SU-DHL-6 (cell line): Measurements from ENCODE around the gene RPS16.

Experiments used
- H2AFZ ChIP-seq: fragments of 200-600 bp; sonication (generic); 2 replicates; pipeline ENCODE4 v1.6.1; 2014; ENCODE audit warnings: low read depth, mild to moderate bottlenecking, moderate library complexity, mixed read lengths, antibody characterized with exemption, low read length; ENCODE audit not compliant: severe bottlenecking
- H3F3A ChIP-seq: fragments of 200-600 bp; shearing (Covaris generic); 2 replicates; pipeline ENCODE4 v1.6.0; 2016; ENCODE audit warnings: antibody characterized with exemption, mild to moderate bottlenecking; ENCODE audit not compliant: insufficient read depth
- H3K27ac ChIP-seq: fragments of 200-600 bp; sonication (generic); 2 replicates; pipeline ENCODE4 v1.5.1; 2016; ENCODE audit warnings: low read depth, mild to moderate bottlenecking, low read length, moderate library complexity, mixed read lengths
- H3K27me3 ChIP-seq: fragments of 200-600 bp; sonication (generic), shearing (Covaris generic); 2 replicates; pipeline ENCODE4 v1.6.0; 2014; ENCODE audit warnings: mild to moderate bottlenecking, low read length
- H3K36me3 ChIP-seq: fragments of 200-600 bp; sonication (generic); 2 replicates; pipeline ENCODE4 v1.6.1; 2014; ENCODE audit warnings: mild to moderate bottlenecking, low read length, mixed read lengths
- H3K4me2 ChIP-seq: fragments of 300-600, 200-600 bp; shearing (Covaris generic), sonication (generic); 2 replicates; pipeline ENCODE4 v1.6.0; 2014; ENCODE audit warnings: low read length, low read depth, mild to moderate bottlenecking; ENCODE audit not compliant: poor library complexity, severe bottlenecking
- H3K4me3 ChIP-seq: fragments of 200-600 bp; sonication (generic); 2 replicates; pipeline ENCODE4 v1.5.1; 2014; ENCODE audit warnings: antibody characterized with exemption, low read length, mild to moderate bottlenecking, mixed read lengths; ENCODE audit not compliant: insufficient read depth, poor library complexity, severe bottlenecking
- H3K79me2 ChIP-seq: fragments of 200-600 bp; sonication (generic); 2 replicates; pipeline ENCODE4 v1.6.1; 2014; ENCODE audit warnings: mild to moderate bottlenecking, low read length, moderate library complexity; ENCODE audit not compliant: insufficient read depth
- H3K9ac ChIP-seq: fragments of 200-600 bp; sonication (generic); 2 replicates; pipeline ENCODE4 v1.7.0; 2014; ENCODE audit warnings: mild to moderate bottlenecking, low read length
- H3K9me2 ChIP-seq: fragments of 200-600 bp; sonication (generic); replicated peaks from 2 replicates; pipeline ENCODE4 v1.6.1; 2014; ENCODE audit warnings: low read length; ENCODE audit not compliant: insufficient read depth
- H3K9me3 ChIP-seq: fragments of 200-600 bp; sonication (generic); 2 replicates; pipeline ENCODE4 v1.6.1; 2014; ENCODE audit warnings: low read length, mixed read lengths; ENCODE audit not compliant: insufficient read depth
- H4K20me1 ChIP-seq: fragments of 200-600 bp; sonication (generic); 2 replicates; pipeline ENCODE4 v1.6.1; 2014; ENCODE audit warnings: low read depth, mild to moderate bottlenecking, antibody characterized with exemption, low read length, moderate library complexity, mixed read lengths
- EZH2phosphoT487 ChIP-seq: fragments of 200-600 bp; sonication (generic), shearing (Covaris generic); conservative IDR thresholded peaks from 2 replicates; pipeline ENCODE4 v1.6.1; 2018; ENCODE audit warnings: mild to moderate bottlenecking, antibody characterized with exemption, low read length, moderate library complexity, mixed read lengths
- TF ChIP-seq, protein P1 (sequence below): fragments of 200-600 bp; sonication (generic); IDR thresholded peaks from one replicate; pipeline ENCODE4 v1.5.1; 2017; ENCODE audit warnings: antibody characterized with exemption, mild to moderate bottlenecking, low read length, moderate library complexity; ENCODE audit not compliant: insufficient read depth, poor library complexity, severe bottlenecking

Gene RPS16

DNA sequence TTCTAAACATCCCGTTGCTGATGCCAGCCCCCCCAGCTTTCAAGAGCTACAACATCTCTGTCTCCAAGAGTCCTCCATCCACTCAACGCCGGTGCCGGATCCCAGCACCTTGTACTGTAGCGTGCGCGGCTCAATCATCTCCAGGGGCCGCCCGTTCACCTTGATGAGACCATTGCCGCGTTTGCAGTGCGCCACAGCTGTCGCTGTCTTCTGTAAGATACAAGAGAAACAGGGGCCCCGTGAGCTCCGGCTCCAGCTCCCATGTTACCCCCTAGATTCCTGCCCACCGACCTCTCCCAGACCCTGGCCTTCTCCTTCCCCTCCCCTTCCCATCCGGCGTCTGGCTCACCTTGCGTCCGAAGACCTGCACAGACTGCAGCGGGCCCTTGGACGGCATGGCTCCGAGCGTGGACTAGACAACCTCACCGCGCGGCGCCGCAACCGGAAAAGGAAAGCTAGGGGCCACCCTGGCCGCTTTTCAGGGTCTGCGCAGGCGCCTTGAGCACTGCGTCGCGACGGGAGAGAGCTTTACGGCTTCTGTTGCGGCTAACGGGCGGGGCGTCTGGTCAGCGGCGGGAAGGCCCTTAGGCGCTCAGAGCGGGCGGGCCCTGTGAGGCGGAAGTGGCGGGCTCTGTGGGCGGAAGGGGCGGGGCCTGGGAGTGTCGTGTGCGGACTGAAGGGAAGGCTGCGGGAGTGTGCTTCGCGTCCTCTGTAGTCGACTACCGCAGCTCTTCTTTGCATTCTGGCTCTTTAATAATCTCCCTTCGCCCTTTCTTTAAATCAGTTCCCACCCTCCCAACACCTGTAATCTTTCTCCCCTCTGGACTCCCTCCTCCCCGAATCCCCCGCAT lies at the start of gene RPS16:
TSS of gene RPS16 (minus strand) at position 451 of the 851 bp plus-strand sequence. CDS start at position 397, 54 bp downstream.
- no peak within 1 kb of the TSS for H2AFZ ChIP-seq
- H4K20me1 ChIP-seq, result peaks cover 16% of the 10 kb centered on the region
- H3F3A ChIP-seq, result peaks cover 38% of the 10 kb centered on the region
- no peaks in the 10 kb centered on the region for H3K9me3 ChIP-seq
- no peak for TF ChIP-seq EZH2phosphoT487
- TF ChIP-seq, protein P1, sequence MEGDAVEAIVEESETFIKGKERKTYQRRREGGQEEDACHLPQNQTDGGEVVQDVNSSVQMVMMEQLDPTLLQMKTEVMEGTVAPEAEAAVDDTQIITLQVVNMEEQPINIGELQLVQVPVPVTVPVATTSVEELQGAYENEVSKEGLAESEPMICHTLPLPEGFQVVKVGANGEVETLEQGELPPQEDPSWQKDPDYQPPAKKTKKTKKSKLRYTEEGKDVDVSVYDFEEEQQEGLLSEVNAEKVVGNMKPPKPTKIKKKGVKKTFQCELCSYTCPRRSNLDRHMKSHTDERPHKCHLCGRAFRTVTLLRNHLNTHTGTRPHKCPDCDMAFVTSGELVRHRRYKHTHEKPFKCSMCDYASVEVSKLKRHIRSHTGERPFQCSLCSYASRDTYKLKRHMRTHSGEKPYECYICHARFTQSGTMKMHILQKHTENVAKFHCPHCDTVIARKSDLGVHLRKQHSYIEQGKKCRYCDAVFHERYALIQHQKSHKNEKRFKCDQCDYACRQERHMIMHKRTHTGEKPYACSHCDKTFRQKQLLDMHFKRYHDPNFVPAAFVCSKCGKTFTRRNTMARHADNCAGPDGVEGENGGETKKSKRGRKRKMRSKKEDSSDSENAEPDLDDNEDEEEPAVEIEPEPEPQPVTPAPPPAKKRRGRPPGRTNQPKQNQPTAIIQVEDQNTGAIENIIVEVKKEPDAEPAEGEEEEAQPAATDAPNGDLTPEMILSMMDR, result no peak
- peaks cover 25% of the 10 kb centered on the region for H3K36me3 ChIP-seq
- H3K4me3 ChIP-seq, result peak within 1 kb of the TSS; percentile 95
- peak within 1 kb of the TSS; percentile 98 for H3K9ac ChIP-seq
- H3K79me2 ChIP-seq, result peaks cover 26% of the 10 kb centered on the region
- no peaks in the 10 kb centered on the region for H3K27me3 ChIP-seq
- peak within 1 kb of the TSS; percentile 55 for H3K27ac ChIP-seq
- H3K9me2 ChIP-seq, result no peaks in the 10 kb centered on the region
- H3K4me2 ChIP-seq, result peak within 1 kb of the TSS; percentile 90

DNA sequence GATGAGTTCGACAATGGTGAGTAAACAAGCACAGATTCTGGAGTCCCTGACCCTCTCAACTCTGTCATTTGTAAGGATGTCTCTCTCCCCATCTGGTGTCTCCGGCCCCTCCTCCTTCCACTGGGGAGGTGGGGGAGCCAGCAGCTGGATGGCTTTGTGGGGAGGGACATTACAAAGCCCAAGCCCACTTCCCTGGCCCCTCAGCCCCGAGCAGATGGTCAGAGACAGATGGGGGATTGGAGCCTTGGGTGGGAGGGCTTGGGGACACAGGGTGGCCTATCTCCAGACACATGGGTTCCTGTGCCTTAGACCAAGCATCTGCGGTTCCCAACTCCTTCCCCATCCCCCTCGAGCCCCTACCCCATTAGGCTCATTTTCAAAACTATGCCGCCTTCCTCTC lies 47.4 kb upstream of the RPS16 start:
- Histone ChIP-seq H3K79me2 (peaks cover 22% of the 10 kb centered on the region), H3K27me3 (no peaks in the 10 kb centered on the region), H3K9ac (no peak overlapping the region)

DNA sequence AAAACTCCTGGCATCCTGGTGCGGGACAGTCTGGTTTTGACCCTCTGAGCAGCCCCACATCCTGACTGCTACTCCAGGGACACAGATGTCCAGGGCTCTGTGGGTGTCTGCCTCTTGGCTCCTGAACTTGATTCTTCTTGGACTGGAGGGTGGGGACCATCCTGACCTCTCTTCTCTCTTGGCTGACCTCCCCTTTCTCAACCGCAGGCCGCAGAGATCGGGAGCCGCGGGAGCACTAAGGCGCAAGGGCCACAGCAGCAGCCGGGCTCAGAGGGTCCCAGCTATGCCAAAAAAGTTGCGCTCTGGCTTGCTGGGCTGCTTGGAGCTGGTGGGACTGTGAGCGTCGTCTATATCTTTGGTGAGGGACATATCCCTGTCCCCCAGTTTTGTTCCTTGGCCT lies 45.9 kb upstream of the RPS16 start:
- no peaks in the 10 kb centered on the region for H4K20me1 ChIP-seq
- H3K27ac ChIP-seq, result no peak overlapping the region
- no peaks in the 10 kb centered on the region for H3K36me3 ChIP-seq

More for the DNA sequence above, 47.4 kb upstream of the RPS16 start:
- Histone ChIP-seq H3F3A (peaks cover 11% of the 10 kb centered on the region), H3K4me3 (no peak overlapping the region), H3K4me2 (no peak overlapping the region), H3K27ac (no peak overlapping the region), H2AFZ (no peak overlapping the region), H4K20me1 (no peaks in the 10 kb centered on the region), H3K36me3 (no peaks in the 10 kb centered on the region), H3K9me2 (no peaks in the 10 kb centered on the region), H3K9me3 (no peaks in the 10 kb centered on the region)
- TF ChIP-seq, protein P1, result no peak
- no peak for TF ChIP-seq EZH2phosphoT487

More for the DNA sequence above, 45.9 kb upstream of the RPS16 start:
- no peaks in the 10 kb centered on the region for H3K27me3 ChIP-seq
- TF ChIP-seq, protein P1, result no peak
- no peak overlapping the region for H2AFZ ChIP-seq
- H3K9me3 ChIP-seq, result no peaks in the 10 kb centered on the region
- no peaks in the 10 kb centered on the region for H3K9me2 ChIP-seq
- peak overlapping the region; percentile 77 for H3K4me3 ChIP-seq
- peaks cover 22% of the 10 kb centered on the region for H3K79me2 ChIP-seq
- peaks cover 11% of the 10 kb centered on the region for H3F3A ChIP-seq
- H3K9ac ChIP-seq, result peak overlapping the region; percentile 91
- peak overlapping the region; percentile 76 for H3K4me2 ChIP-seq
